Thoracic aorta (tissue), 2 donors: ENCODE results near the gene MFGE8. TPM values are rescaled to one million over a fixed set of nuclear protein-coding genes. Genes with fewer than 3 reads are reported as not detected.
A peak's percentile ranks its signal among the peaks of the same experiment; 100 is the strongest.

Experiments used
- ATAC-seq: fragments of 150-250 bp; one replicate; pipeline ENCODE4 v1.8.0; 2017; ENCODE audit warnings: low read depth; ENCODE audit not compliant: insufficient number of reproducible peaks, low FRiP score
- DNase-seq: peaks from one replicate; pipeline ENCODE4 v3.0.0-alpha.2; 2020; ENCODE audit warnings: low spot score
- H3K27ac ChIP-seq, 2 donors: fragments of 200-600 bp; sonication (generic); 1 replicate in 1 of 2; 2 replicates in 1 of 2; pipeline ENCODE4 v1.5.1; 2016; ENCODE audit warnings: mild to moderate bottlenecking in 2 of 2, moderate library complexity in 2 of 2
- H3K27me3 ChIP-seq: fragments of 200-600 bp; sonication (generic); replicated peaks from 2 replicates; pipeline ENCODE4 v1.6.0; 2016; ENCODE audit warnings: mild to moderate bottlenecking; ENCODE audit not compliant: insufficient read depth
- H3K36me3 ChIP-seq: fragments of 200-600 bp; sonication (generic); one replicate; pipeline ENCODE4 v1.5.1; 2016
- H3K4me1 ChIP-seq, 2 donors: fragments of 200-600 bp; sonication (generic); 1 replicate in 1 of 2; 2 replicates in 1 of 2; pipeline versions ENCODE4 v1.5.1 to v1.6.0; 2016; ENCODE audit warnings: low read depth in 2 of 2, mild to moderate bottlenecking in 1 of 2; ENCODE audit not compliant: control insufficient read depth in 1 of 2
- H3K4me3 ChIP-seq: fragments of 200-600 bp; sonication (generic); 2 replicates; pipeline ENCODE4 v1.5.1; 2016; ENCODE audit warnings: mild to moderate bottlenecking
- H3K9me3 ChIP-seq: fragments of 200-600 bp; sonication (generic); 2 replicates; pipeline ENCODE4 v1.5.1; 2016
- total RNA-seq, 2 donors: library from RNA; depleted of rRNA; stranded (reverse); fragments of >200 nt; gene quantifications; one replicate each; pipeline versions ENCODE4 v1.1.0 to v1.2.3, GENCODE V29; 2016
- TF ChIP-seq, protein P1 (sequence below): fragments of 200-600 bp; sonication (generic); IDR thresholded peaks from one replicate; pipeline ENCODE4 v1.5.1; 2019; ENCODE audit warnings: antibody characterized with exemption

Gene MFGE8
- total RNA-seq, 2 donors from 2014 or later, result 1,687 to 3,053 TPM

DNA sequence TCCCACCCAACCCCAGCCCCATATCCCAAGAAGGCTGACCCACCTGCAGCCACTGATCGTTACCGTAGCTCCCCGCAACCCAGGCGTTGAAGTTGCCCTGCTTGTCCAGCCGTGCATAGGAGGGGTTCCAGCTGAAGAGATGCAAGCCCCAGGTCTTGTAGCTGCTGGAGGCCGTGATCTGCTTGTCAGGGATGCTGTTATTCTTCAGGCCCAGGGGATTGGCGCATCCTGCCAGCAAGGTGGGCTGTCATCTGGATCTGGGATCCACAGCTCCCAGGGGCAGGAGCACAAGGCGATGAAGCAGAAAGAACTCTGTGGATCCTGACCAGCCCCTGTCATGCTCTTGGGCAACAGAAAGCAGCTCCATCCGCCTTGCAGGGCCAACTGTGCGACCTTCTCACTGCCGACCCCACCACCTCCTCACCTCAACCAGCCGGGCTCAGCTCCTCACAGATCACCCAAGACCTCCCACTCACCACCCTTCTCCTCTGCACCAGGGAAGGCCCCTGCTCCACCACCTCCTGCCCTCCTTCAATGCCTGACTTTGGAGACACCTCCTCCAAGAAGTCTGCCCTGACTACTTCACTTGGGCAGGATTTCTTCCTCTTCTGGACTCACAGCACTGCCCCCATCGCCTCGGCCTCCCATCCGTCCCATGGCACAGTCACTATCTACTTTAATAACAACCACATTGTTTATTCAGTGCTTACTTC, 11.5 kb downstream of the MFGE8 start:
- no peak for DNase-seq
- H3K36me3 ChIP-seq, result peaks cover 55% of the 10 kb centered on the region
- ATAC-seq, result no peak
- H3K9me3 ChIP-seq, result no peaks in the 10 kb centered on the region
- peaks cover 36 to 96% of the 10 kb centered on the region in 2 donors for H3K4me1 ChIP-seq
- H3K27me3 ChIP-seq, result no peaks in the 10 kb centered on the region
- TF ChIP-seq, protein P1, sequence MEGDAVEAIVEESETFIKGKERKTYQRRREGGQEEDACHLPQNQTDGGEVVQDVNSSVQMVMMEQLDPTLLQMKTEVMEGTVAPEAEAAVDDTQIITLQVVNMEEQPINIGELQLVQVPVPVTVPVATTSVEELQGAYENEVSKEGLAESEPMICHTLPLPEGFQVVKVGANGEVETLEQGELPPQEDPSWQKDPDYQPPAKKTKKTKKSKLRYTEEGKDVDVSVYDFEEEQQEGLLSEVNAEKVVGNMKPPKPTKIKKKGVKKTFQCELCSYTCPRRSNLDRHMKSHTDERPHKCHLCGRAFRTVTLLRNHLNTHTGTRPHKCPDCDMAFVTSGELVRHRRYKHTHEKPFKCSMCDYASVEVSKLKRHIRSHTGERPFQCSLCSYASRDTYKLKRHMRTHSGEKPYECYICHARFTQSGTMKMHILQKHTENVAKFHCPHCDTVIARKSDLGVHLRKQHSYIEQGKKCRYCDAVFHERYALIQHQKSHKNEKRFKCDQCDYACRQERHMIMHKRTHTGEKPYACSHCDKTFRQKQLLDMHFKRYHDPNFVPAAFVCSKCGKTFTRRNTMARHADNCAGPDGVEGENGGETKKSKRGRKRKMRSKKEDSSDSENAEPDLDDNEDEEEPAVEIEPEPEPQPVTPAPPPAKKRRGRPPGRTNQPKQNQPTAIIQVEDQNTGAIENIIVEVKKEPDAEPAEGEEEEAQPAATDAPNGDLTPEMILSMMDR, result no peak
- H3K27ac ChIP-seq, result peak overlapping the region; percentile 34 to 98
- peak overlapping the region; percentile 15 for H3K4me3 ChIP-seq

DNA sequence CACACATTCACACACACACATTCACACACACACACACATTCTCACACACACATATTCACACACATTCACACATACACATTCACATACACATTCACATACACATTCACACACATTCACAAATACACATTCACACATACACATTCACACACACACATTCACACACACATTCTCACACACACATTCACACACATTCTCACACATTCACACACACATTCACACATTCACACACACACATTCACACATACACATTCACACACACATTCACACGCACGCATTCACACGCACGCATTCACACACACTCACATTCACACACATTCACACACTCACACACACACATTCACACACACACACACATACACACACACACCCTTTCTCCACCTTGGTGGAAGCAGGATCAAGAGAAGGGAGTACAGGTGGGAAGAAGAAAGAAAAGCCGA, 12.2 kb downstream of the MFGE8 start:
- Histone ChIP-seq H3K9me3 (no peaks in the 10 kb centered on the region), H3K36me3 (peaks cover 48% of the 10 kb centered on the region), H3K4me3 (no peak overlapping the region), H3K27me3 (no peaks in the 10 kb centered on the region), H3K4me1 (peaks cover 35 to 96% of the 10 kb centered on the region in 2 donors), H3K27ac (peak overlapping the region; percentile 47 to 98)
- ATAC-seq (no peak), DNase-seq (no peak)
- TF ChIP-seq, protein P1, result no peak

DNA sequence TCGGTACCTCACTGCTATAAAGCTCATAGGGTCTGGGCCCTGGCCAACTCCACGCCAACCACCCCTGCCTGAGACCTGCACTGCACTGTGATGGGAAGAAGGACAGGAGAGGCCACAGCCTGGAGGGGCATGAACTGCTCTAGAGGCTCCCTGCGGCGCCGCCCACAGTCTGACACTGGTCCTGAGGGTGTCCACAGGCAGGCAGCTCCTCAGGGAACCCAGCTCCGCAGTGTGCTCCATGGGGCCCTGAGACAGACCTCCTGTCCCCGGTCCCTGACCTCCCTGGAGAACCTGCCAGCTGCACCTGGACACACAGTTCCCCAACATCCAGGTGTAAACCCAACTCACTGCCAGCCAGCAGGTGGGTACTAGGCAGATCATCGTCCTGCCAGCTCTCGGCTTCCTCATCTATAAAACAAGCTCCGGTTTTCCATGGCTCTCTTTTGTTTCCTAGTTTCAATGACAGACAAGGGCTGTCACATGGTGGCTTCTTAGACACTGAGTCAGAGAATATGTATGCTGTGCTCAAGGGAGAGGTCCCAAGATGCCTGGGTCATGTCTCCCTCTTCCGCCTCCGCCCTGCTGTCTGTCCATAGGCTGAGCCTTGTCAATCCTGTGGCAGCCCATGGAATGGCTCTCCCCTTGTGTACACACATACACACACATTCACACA, 12.7 kb downstream of the MFGE8 start:
- no peak for DNase-seq
- Histone ChIP-seq H3K4me1 (peaks cover 34 to 96% of the 10 kb centered on the region in 2 donors), H3K36me3 (peaks cover 43% of the 10 kb centered on the region)

DNA sequence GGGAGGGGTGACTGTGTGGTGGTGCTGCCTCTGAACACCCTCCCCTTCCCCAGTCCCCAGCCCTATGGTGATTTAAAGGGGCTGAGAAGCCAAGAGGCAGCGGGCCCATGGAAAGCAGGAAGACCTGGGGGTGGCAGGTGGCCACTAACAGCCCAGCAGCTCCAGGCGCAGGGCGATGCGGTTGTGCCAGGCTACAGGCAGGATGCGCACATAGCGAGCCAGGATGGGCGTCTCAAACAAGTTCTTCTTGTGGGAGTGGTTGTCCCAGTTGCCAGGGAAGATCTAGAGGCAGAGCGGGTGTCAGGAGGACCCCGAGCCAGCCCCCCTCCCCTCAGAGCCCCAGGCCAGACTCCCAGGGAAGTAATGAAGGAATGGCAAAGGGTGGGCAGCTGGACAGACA, 13.9 kb downstream of the MFGE8 start:
- peaks cover 36% of the 10 kb centered on the region for H3K36me3 ChIP-seq
- no peak overlapping the region for H3K4me3 ChIP-seq
- peak overlapping the region; percentile 44 to 98 for H3K27ac ChIP-seq
- no peaks in the 10 kb centered on the region for H3K9me3 ChIP-seq
- TF ChIP-seq, protein P1, result no peak
- no peak for ATAC-seq
- H3K27me3 ChIP-seq, result no peaks in the 10 kb centered on the region
- peaks cover 32 to 85% of the 10 kb centered on the region in 2 donors for H3K4me1 ChIP-seq
- no peak for DNase-seq

More for the DNA sequence above, 12.7 kb downstream of the MFGE8 start:
- Histone ChIP-seq H3K27ac (peak overlapping the region; percentile 47 to 98), H3K9me3 (no peaks in the 10 kb centered on the region), H3K27me3 (no peaks in the 10 kb centered on the region), H3K4me3 (no peak overlapping the region)
- TF ChIP-seq, protein P1, result no peak
- no peak for ATAC-seq

- peak overlapping the region; percentile 44 to 98 for H3K27ac ChIP-seq
- ATAC-seq, result no peak
- TF ChIP-seq, protein P1, result no peak
- H3K27me3 ChIP-seq, result no peaks in the 10 kb centered on the region
- H3K36me3 ChIP-seq, result peaks cover 31% of the 10 kb centered on the region
- no peak overlapping the region for H3K4me3 ChIP-seq
- DNase-seq, result no peak
- peaks cover 32 to 85% of the 10 kb centered on the region in 2 donors for H3K4me1 ChIP-seq
- no peaks in the 10 kb centered on the region for H3K9me3 ChIP-seq
Observed at GRCh38 chr15:88898736-88899135, 14.4 kb downstream of the MFGE8 start.
